OCI-LY1 (cell line): ENCODE results near the gene PTPRJ.

ENCODE experiments used
- CTCF ChIP-seq: fragments of 200-600 bp; sonication (generic), shearing (Covaris generic); IDR thresholded peaks from 2 replicates; pipeline ENCODE4 v1.5.1; 2017; ENCODE audit warnings: mild to moderate bottlenecking, antibody characterized with exemption, low read length, moderate library complexity, mixed read lengths
- EZH2 ChIP-seq: fragments of 200-600 bp; sonication (generic), shearing (Covaris generic); IDR thresholded peaks from 2 replicates; pipeline ENCODE4 v1.8.0; 2017; ENCODE audit warnings: borderline replicate concordance, mixed run types, mild to moderate bottlenecking, antibody characterized with exemption, low read length, moderate library complexity, mixed read lengths

DNA sequence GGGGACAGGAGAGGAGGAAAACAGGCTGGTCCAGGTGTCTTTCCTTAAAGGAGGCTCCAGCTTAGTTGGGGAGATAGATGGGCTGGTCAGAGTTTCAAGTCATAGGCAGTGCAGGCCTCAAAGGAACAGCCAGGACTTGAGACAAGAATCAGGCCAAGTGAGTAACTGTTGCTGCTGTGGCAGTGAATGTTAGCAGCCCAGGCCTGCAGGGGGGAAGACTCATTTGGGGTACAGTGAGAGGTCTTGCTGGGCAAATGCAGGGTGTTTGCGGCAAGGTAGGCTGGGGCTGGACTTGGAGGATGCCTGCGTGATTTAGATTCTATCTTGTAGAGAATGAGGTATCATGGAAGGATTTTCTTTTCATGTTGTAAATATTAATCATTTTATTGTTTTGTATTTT, 24.1 kb downstream of the PTPRJ start:
- no peak for TF ChIP-seq CTCF
- no peak for TF ChIP-seq EZH2
